GM12873 (cell line): ENCODE results near the gene PHF12.

ENCODE experiments used
- TF ChIP-seq, protein P1 (sequence below): IDR thresholded peaks from 2 replicates; pipeline ENCODE4 v1.5.1; 2012; ENCODE audit warnings: low read depth, mild to moderate bottlenecking, moderate library complexity, low read length, control low read depth; ENCODE audit not compliant: insufficient read depth; ENCODE audit errors: missing control alignments

The PHF12 gene

DNA sequence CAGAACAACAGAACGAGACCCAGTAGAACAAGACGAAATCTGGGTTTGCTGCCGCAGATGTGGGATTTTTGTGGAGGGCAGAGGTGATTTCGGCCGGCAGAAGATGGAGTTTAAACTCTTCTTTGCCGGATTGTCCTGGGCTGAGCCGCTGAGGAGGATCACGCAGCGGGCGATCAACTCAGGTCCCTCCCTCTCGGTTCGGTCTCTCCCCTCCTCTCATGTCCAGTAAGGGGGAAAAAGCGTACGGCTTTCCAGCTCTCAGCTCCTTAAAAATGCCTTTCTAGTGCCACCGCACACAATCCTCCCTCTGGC is 2.5 kb downstream of the PHF12 start:
- TF ChIP-seq, protein P1, sequence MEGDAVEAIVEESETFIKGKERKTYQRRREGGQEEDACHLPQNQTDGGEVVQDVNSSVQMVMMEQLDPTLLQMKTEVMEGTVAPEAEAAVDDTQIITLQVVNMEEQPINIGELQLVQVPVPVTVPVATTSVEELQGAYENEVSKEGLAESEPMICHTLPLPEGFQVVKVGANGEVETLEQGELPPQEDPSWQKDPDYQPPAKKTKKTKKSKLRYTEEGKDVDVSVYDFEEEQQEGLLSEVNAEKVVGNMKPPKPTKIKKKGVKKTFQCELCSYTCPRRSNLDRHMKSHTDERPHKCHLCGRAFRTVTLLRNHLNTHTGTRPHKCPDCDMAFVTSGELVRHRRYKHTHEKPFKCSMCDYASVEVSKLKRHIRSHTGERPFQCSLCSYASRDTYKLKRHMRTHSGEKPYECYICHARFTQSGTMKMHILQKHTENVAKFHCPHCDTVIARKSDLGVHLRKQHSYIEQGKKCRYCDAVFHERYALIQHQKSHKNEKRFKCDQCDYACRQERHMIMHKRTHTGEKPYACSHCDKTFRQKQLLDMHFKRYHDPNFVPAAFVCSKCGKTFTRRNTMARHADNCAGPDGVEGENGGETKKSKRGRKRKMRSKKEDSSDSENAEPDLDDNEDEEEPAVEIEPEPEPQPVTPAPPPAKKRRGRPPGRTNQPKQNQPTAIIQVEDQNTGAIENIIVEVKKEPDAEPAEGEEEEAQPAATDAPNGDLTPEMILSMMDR = no peak

DNA sequence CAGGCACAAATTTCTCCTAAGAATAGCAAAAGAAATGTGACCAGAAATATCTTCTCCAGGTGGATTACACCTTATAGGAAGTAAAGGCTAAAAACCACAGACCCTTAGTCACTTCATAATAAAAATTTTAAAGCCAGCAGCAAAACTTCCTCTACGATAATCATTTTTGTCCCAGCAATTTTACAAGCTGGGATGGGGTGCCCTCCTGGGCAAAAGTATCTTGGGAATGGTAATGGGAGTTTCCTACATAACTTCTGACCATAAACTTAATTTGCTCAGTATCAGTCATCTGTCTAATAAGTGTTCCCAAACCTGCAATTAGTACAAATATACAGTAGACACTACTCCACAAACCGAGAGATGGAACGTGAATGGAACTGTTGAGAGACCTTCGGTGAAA is 3.0 kb downstream of the PHF12 start:
- TF ChIP-seq, protein P1 = no peak

DNA sequence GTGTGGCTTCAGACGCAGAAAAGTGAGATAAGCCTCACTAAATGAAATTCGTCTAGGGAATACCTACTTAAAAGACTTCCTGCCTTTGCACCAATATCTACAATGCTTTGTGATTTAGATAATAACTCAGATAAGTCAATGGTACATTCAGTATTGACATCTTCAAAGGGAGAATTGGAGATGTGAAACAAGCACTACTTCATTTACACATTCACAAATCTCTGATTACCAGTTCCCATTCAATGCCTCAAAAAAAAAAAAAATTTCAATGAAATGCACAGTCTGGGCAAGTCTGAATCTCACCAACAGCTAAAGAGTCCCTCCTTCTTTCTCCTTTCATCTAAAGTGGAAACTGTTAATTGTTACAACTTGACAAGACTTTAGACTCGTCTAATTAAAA is 3.7 kb downstream of the PHF12 start:
- TF ChIP-seq, protein P1 = no peak

DNA sequence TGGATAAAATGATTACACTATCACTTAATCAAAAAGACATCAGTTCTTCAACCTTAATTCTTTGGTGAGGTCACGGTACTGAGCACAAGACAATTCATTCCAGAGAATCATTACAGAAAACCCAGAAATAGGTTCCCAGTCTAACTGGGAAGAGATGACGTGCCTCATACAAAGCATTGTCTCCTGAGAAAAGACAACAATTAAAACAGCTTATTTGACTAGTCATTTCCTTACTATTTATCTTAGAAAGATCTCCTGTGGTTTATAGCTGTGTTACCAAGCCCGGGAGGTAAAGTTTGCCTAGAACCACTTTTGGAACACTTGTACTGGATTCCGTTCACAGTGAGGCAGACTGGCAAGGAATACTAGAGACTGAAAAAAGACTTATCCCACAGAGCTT is 5.1 kb downstream of the PHF12 start:
- TF ChIP-seq, protein P1 = no peak

DNA sequence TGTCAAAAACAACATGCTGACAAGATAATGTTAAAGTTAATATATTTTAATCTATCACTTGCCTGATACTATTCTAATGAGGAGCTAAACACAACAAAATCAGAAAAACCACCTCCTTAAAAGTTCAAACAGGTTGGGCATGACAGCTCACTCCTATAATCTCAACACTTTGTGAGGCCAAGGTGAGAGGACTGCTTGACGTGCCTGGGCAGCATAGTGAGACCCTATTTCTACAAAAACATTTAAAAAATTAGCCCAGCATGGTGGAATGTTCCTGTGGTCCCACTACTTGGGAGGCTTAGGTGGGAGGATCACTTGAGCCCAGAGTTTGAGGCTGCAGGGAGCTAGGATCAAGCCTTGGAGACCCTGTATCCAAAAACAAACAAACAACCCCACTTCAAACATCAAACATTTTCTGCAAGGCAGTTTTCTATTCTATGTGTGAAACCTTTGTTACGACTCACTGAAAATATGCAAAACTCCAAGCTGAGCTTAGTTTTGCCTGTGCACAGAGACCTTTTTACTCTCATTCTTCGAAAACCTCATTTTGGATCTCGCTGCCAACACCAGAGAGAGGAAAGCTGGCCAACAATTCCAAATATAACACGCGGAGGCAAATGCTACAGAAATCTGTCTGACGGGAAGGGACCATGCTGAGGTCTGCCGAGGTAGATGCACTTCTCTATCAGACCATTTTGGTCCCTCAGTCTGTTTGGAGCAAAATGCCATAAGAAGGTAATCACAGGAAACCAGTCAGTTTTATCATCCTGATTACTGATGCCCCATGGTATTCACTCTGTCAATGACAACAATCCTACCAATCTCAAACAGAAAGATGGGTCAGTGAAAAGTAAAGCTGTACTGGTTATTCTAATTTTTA is 6.2 kb downstream of the PHF12 start:
- TF ChIP-seq, protein P1 = no peak

DNA sequence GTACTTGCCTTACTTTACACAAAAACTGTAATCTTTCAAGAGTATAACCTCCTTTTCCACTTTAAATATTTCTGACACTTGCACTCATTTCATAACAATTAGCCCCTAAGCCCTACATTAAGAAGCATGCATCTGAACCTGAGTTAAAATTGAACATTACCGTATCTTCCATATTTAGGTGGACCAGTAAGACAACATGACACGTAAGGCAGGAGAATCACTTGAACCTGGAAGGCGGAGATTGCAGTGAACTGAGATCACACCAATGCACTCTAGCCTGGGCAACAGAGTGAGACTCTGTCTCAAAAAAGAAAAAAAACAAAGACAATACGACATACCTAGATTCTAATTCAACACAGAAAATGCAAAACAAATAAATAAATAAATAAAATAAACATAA is 7.0 kb downstream of the PHF12 start:
- TF ChIP-seq, protein P1 = no peak

DNA sequence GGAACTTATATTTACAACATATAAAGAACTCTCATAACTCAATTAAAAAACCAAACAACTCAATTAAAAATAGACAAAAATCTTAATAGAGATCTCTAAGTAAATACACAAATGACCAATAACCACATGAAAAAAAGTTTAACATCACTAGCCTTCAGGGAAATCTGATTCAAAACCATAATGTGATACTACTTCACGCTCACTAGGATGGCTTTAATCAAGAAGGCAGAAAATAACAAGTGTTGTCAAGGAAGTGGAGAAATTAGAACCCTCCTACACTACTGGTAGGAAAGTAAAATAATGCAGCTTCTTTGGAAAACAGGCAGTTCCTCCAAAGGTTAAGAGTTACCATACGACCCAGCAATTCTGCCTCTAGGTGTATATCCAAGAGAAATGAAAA is 8.4 kb downstream of the PHF12 start:
- TF ChIP-seq, protein P1 = no peak
